Omental fat pad (tissue), 4 donors: ENCODE results near the gene NOD2. TPM values are rescaled to one million over a fixed set of nuclear protein-coding genes. Genes with fewer than 3 reads are reported as not detected.

Source experiments
- ATAC-seq: fragments of 150-250 bp; one replicate; pipeline ENCODE4 v1.9.1; 2016; ENCODE audit warnings: mild to moderate bottlenecking, moderate library complexity; ENCODE audit not compliant: low FRiP score
- DNase-seq: peaks from one replicate; pipeline ENCODE4 v3.0.0-alpha.2; 2019; ENCODE audit warnings: low spot score
- total RNA-seq, 4 donors: library from RNA; depleted of rRNA; stranded (reverse); fragments of >200 nt; gene quantifications; one replicate each; pipeline ENCODE4 v1.1.0, GENCODE V29; 2016
- TF ChIP-seq, protein P1 (sequence below), 3 donors: fragments of 450-650 bp; IDR thresholded peaks; one replicate each; pipeline ENCODE4 v1.5.1; 2016 to 2017; ENCODE audit warnings: antibody characterized with exemption in 3 of 3, mild to moderate bottlenecking in 3 of 3, moderate library complexity in 2 of 3

NOD2 gene
- total RNA-seq, 4 donors from 2014 or later: 4.4 to 17.2 (median 5.4) TPM

DNA sequence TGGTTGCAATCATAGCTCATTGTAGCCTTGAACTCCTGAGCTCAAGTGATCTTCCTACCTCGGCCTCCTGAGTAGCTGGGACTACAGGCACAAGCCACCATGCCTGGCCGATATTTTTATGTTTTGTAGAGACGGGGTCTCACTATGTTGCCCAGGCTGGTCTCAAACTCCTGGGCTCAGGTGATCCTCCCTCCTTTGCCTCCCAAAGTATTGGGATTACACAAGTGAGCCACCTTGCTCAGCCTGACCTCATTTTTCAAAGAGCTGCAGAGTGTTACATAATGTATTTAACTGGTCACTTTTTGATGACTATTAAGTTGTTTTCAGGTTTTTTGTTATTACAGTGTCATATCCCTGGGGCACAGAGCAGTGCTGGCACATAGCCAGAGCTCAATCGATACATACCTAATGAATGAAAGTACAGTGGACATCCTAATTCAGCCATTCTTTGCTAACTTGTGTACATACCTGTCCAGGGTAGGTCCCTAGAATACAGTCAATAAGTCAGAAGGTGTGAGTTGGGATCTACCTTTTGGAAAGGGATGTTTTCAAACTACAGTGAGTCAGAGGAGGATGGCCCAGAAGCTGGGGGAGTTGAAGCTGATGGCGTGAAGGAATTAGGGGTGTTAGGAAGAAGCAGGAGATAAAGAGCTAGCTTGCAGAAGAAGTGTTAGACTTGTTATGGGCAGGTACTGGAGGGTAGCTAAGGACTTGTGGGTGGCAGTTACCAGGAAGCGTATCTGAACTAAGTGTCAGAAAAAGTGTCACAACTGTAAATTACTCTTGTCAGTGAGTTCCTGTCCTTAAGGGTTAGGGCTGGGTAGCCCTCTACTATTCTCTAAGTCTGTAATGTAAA is 28.4 kb downstream of the NOD2 start:
- TF ChIP-seq, protein P1, sequence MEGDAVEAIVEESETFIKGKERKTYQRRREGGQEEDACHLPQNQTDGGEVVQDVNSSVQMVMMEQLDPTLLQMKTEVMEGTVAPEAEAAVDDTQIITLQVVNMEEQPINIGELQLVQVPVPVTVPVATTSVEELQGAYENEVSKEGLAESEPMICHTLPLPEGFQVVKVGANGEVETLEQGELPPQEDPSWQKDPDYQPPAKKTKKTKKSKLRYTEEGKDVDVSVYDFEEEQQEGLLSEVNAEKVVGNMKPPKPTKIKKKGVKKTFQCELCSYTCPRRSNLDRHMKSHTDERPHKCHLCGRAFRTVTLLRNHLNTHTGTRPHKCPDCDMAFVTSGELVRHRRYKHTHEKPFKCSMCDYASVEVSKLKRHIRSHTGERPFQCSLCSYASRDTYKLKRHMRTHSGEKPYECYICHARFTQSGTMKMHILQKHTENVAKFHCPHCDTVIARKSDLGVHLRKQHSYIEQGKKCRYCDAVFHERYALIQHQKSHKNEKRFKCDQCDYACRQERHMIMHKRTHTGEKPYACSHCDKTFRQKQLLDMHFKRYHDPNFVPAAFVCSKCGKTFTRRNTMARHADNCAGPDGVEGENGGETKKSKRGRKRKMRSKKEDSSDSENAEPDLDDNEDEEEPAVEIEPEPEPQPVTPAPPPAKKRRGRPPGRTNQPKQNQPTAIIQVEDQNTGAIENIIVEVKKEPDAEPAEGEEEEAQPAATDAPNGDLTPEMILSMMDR (IDR thresholded peaks at IDR 0.05): no peak
- no peak for ATAC-seq
- no peak for DNase-seq

DNA sequence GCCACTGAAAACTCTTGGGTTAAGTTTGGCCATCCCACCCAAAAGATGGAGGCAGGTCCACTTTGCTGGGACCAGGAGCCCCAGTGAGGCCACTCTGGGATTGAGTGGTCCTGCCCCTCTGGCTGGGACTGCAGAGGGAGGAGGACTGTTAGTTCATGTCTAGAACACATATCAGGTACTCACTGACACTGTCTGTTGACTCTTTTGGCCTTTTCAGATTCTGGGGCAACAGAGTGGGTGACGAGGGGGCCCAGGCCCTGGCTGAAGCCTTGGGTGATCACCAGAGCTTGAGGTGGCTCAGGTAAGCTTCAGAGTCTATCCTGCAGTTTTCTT is 29.0 kb downstream of the NOD2 start:
- ATAC-seq (no peak), DNase-seq (no peak)
- TF ChIP-seq, protein P1 (IDR thresholded peaks at IDR 0.05): no peak

DNA sequence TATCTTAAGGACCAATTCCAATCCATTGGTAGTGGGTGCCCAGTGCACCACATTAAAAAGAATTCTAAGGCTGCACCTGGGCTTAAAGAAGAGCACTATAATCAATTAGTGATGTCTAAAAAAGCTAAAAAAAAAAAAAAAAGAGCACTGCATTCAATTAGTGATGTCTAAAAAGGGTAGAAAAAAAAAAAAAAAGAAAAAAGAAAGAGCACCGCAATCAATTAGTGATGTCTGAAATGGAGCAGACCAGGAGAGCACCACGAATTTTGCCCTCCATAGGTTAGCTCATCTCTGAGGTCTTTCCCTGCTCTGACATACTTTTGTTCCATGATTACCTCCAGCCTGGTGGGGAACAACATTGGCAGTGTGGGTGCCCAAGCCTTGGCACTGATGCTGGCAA is 29.6 kb downstream of the NOD2 start:
- ATAC-seq (no peak), DNase-seq (no peak)
- TF ChIP-seq, protein P1 (IDR thresholded peaks at IDR 0.05): no peak

DNA sequence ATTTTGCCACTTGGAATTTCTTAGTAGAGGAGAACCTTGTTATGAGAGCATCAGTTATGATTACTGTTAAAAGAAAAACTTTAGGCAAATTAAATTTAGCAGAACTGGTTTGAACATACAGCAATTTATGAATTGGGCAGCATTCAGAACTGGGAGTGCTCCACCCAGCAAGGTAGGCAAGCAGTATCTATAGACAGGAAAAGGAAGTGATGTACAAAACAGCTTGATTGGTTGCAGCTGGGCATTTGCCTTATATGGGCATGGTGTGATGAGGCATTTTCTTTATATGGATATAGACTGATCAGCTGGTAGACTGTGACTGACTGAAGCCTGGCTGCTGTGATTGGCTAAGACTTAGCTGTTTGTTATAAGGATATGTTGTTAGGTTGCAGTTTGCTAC is 30.9 kb downstream of the NOD2 start:
- ATAC-seq (no peak), DNase-seq (no peak)
- TF ChIP-seq, protein P1 (IDR thresholded peaks at IDR 0.05): no peak

DNA sequence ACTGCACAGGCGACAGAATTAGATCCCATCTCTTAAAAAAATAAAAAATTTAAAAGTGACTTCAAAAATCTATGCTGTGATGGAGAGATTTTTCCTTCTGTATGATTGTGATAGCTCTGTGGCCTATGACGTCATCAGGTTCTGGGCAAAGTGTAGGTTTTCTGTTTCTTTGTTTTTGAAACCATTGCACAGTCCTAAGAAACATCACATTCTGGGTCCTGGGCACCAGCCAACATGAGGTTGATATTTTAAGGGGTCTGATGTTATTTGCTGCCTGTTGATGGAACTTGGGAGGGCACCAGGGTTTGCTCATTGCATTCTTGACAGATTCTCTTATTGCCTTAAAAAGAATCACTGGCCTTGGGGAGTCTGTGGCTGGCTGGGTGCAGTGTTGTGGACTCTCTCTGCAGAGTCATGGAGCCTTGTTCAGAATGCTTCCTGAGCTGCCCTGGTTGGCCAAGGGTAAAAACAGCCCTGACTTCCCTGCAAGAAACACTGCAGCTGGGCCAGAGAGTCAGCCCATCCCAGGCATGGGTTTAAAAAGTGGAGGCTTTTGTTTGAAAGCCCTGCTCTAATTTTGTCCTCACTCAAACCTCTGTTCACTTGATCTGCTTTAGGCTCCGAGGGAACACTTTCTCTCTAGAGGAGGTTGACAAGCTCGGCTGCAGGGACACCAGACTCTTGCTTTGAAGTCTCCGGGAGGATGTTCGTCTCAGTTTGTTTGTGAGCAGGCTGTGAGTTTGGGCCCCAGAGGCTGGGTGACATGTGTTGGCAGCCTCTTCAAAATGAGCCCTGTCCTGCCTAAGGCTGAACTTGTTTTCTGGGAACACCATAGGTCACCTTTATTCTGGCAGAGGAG is 38.0 kb downstream of the NOD2 start:
- no peak for ATAC-seq
- TF ChIP-seq, protein P1 (IDR thresholded peaks at IDR 0.05): no peak

DNA sequence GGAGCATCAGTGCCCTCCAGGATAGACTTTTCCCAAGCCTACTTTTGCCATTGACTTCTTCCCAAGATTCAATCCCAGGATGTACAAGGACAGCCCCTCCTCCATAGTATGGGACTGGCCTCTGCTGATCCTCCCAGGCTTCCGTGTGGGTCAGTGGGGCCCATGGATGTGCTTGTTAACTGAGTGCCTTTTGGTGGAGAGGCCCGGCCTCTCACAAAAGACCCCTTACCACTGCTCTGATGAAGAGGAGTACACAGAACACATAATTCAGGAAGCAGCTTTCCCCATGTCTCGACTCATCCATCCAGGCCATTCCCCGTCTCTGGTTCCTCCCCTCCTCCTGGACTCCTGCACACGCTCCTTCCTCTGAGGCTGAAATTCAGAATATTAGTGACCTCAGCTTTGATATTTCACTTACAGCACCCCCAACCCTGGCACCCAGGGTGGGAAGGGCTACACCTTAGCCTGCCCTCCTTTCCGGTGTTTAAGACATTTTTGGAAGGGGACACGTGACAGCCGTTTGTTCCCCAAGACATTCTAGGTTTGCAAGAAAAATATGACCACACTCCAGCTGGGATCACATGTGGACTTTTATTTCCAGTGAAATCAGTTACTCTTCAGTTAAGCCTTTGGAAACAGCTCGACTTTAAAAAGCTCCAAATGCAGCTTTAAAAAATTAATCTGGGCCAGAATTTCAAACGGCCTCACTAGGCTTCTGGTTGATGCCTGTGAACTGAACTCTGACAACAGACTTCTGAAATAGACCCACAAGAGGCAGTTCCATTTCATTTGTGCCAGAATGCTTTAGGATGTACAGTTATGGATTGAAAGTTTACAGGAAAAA is 38.8 kb downstream of the NOD2 start:
- ATAC-seq: no peak
- TF ChIP-seq, protein P1 (IDR thresholded peaks at IDR 0.05): no peak
- DNase-seq: no peak

More for the DNA sequence above, 38.0 kb downstream of the NOD2 start:
- DNase-seq: no peak
